MM.1S (cell line): ENCODE results near the gene VPS8.

Experiments used
- CTCF ChIP-seq: fragments of 300-600 bp; sonication (generic); IDR thresholded peaks from 2 replicates; pipeline ENCODE4 v1.5.1; 2016; ENCODE audit warnings: antibody characterized with exemption, low read length, mixed read lengths
- EZH2 ChIP-seq: fragments of 300-600 bp; sonication (generic); optimal IDR thresholded peaks from 2 replicates; pipeline ENCODE3; 2017; ENCODE audit warnings: low read depth, mild to moderate bottlenecking, antibody characterized with exemption, low read length, mixed read lengths

- TF ChIP-seq CTCF, result no peak
- no peak for TF ChIP-seq EZH2
Measured at GRCh38 chr3:184884359-184885017, 72.5 kb downstream of the VPS8 start.
